ENCODE measurements around the gene SHB. TPM values are rescaled to one million over a fixed set of nuclear protein-coding genes. Genes with fewer than 3 reads are reported as not detected.

Gene SHB
- total and polyA plus RNA-seq, 2 of the 13 experiments (the other 11 are each of a cell fraction or from before 2014, with no cell fraction given): 19.4 to 20.7 TPM

- TF ChIP-seq ZNF646 (CRISPR knock-in tag; IDR thresholded peaks at IDR 0.05) (no peak), ZSCAN5A (CRISPR knock-in tag; IDR thresholded peaks at IDR 0.05; ENCODE audit: borderline replicate concordance) (peak; percentile 96), ZNF703 (CRISPR knock-in tag; IDR thresholded peaks at IDR 0.05; ENCODE audit: borderline replicate concordance) (no peak; the same call in 1 of the 2 replicates), SMAD1 (CRISPR knock-in tag; IDR thresholded peaks at IDR 0.05; ENCODE audit: borderline replicate concordance, low read depth) (peak; percentile 54), MYPOP (CRISPR knock-in tag; IDR thresholded peaks at IDR 0.05) (peak; percentile 99), REL (CRISPR knock-in tag; conservative IDR thresholded peaks at IDR 0.05) (0 out of 2 replicates have a peak, but pooled peaks have one; percentile 16), TFDP1 (CRISPR knock-in tag; IDR thresholded peaks at IDR 0.05; ENCODE audit: borderline replicate concordance) (peak; percentile 86), BATF2 (CRISPR knock-in tag; IDR thresholded peaks at IDR 0.05) (no peak), ZNF784 (CRISPR knock-in tag; IDR thresholded peaks at IDR 0.05; ENCODE audit: borderline replicate concordance) (peak; percentile 83; the same call in 1 of the 2 replicates), ZNF589 (CRISPR knock-in tag; conservative IDR thresholded peaks at IDR 0.05) (peak; percentile 43; the same call in 1 of the 2 replicates), ZNF160 (CRISPR knock-in tag; IDR thresholded peaks at IDR 0.05) (peak; percentile 35; the same call in 1 of the 2 replicates)
Observed at GRCh38 chr9:37903647-37904444, 165.2 kb downstream of the SHB start, which contains the start of gene SLC25A51 (continued).

Measured in HepG2 (cell line).